Activated CD4-positive, CD25-positive, alpha-beta regulatory T cell treated with anti-CD3 and anti-CD28 coated beads, Interleukin-2, amount 50 U/mL, for 16 hours (primary cell): ENCODE measurements around the gene CPNE6.

Source experiments
- DNase-seq: peaks from one replicate; pipeline ENCODE4 v3.0.0-alpha.2; 2020; ENCODE audit warnings: low read depth, low spot score

CPNE6 gene

DNA sequence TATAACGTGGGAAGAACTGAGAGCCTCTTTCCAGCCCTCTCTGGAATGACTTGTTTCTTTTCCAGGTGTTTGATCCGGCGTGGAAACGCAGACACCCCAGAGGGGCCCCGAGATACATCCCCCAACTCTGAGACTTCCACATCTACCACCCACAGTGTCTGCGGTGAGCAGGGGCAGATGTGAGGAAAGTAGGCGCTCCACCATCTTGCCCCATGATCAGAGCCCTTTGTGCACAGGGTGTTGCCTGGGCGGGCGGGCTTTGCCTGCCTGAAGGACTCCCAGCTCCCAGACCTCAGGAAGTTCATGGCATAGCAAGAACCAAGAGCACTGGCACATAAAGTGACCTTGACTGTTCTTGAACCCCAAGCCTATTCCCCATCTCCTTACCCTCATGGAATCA is 16.7 kb upstream of the CPNE6 start:
- DNase-seq: no peak

DNA sequence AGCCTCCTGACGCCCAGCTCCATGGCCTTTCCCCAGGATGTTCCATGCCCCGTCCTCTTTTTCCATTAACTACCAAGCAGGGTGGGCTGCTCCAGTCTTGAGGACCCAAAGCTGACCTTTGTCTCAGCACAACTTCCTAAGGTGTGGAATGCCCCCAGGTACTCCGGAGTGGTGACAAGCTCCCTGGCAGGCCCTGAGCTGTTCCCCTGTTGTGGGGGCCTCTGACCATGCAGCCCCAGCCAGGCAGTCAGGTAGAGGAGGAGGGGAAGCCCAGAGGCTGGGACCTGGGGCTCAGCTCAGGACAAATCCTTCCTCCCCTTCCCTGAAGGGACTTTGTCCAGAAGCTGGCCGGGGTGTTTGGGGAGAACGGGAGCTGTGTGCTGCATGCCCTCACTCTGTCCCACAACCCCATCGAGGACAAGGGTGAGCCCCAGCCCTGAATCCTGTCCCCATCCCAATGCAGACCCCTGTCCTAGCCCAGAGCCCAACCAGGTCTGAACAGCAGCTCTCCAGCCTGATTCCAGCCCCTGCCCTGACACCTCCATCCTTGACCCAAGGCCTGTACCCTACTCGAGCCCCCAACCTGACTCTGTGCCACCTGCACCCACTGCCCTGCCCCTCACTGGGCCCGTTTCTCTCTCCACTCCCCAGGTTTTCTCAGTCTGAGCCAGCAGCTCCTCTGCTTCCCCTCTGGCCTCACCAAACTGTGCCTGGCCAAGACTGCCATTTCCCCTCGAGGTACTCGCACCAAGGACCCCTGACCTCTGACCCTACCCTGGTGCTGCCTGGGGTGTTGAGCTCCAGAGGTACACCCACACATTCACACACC is 15.2 kb upstream of the CPNE6 start:
- DNase-seq: no peak

DNA sequence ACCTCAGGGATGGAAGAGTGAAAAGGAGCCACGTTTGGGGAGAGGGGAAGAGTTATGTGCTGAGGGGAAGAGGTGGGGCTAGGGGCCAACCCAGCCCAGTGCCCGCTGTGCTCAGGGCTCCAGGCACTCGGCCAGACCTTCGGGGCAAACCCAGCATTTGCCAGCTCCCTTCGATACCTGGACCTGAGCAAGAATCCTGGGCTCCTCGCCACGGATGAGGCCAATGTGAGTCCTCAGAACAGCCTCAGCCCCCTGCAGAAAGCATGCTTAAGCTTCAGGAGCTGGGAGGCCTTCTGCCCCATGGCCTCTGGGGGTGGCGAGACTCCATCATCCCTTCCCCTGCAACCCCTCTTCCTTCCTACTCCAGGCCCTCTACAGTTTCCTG is 14.6 kb upstream of the CPNE6 start:
- DNase-seq: no peak

DNA sequence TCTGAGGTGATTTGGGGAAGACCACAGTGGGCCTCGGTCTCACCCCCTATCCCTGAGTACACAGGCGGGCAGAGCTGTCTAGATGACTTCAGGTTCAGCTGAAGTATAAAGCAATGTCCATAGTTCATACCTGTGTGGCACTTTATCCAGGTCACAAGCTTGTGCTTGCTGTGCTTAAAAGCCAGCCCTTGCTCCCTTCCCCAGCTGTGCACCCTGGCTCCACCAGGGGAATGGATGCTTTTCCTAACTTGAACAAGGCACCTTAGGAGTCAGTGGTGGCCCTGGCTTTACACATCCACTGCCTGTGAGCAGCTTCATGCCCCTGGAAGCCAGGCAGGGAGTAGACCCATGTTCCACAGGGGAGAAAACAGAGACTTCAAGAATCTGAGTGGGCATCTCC is 14.1 kb upstream of the CPNE6 start:
- DNase-seq: no peak

DNA sequence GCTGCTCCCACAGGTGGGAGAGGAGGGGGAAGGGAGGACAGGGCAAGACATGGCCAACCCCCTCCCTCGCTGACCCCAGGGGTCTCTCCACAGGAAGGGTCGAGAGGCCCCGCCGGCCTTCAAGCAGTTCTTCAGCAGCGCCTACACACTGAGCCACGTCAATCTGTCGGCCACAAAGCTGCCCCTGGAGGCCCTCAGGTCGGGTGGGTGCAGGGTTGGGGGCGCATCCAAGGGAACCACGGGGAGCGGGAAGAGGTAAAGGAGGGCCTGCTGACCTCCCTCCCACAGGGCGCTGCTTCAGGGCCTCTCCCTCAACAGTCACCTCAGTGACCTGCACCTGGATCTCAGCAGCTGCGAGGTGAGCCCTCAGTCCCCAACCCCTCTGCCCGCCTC is 13.5 kb upstream of the CPNE6 start:
- DNase-seq: no peak

DNA sequence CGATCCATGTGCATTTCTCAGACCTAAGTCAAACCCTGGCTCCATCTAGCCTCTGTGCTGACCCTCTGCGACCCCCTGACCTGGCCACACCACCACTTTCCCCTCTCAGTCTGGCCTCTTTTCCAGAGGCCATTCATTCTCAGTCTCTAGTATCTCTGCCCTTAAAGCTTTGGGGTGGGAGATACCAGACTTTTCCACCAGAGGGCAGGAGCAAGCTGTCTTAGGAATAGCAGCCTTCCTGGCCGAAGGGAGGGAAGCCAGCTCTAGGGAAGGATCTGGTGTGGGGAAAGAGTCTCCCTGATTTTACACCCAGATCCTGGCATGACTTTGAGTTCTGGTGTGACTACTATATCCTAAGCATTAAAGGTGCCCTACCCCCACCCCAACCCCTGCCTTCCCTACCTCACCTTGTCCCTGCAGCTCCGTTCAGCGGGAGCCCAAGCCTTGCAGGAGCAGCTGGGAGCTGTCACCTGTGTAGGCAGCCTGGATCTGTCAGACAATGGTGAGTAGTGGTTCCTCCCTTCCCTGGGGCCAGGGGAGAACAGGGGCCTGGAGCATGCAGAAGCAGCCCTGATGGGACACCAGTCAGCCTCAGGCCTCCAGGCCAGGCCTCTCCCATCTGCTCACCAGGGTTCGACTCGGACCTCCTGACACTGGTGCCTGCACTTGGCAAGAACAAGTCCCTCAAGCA is 13.0 kb upstream of the CPNE6 start:
- DNase-seq: no peak

DNA sequence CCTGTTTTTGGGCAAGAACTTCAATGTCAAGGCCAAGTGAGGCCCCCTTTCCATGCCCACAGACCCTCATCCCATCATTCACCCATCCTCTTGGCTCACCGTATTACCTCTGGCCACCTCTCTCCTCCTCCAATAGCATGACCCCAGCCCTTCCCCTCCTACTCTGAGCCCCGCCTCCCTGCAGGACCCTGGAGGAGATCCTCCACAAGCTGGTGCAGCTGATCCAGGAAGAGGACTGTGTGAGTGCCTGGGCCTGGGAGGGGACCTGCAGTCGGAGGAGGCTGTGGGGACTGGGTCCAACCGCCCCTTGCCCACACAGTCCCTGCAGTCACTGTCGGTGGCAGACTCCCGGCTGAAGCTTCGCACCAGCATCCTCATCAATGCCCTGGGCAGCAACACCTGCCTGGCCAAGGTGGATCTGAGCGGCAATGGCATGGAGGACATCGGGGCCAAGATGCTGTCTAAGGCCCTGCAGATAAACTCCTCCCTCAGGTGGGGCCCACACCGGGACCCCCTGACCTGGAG is 12.3 kb upstream of the CPNE6 start:
- DNase-seq: no peak

DNA sequence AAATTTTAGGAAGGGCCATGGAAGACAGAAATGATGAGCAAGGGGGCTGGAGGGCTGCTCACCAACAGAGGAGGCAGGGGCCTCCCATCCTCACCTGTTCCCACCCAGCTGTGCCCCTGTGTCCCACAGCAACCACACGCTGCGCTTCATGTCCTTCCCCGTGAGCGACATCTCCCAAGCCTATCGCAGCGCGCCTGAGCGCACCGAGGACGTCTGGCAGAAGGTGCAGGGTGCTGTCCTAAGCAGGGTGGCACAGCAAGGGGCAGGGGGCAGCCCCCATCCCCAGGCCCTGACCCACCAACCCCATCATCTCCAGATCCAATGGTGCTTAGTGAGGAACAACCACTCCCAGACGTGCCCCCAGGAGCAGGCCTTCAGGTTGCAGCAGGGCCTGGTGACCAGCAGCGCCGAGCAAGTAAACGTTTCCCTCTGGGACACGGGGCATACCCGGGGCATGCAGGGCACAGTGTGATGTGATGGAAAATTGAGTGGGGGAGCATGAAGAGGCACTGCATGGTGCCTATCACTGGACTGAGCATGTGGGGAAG is 11.4 kb upstream of the CPNE6 start:
- no peak for DNase-seq

DNA sequence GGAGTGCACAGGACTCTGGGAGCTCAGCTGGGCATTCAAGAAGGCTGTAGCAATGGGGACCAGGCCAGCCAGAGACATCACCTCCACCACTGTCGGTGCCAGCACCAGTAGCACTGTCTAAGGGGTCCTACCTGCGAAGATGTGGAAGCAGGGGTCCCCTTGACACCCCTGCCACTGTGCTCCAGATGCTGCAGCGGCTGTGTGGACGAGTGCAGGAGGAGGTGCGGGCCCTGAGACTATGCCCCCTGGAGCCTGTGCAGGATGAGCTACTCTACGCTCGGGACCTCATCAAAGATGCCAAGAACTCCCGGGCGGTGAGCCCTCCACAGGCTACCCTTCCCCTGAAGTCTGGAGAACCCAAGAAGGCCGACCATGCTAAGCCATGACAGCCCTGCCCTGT is 10.9 kb upstream of the CPNE6 start:
- DNase-seq: no peak

DNA sequence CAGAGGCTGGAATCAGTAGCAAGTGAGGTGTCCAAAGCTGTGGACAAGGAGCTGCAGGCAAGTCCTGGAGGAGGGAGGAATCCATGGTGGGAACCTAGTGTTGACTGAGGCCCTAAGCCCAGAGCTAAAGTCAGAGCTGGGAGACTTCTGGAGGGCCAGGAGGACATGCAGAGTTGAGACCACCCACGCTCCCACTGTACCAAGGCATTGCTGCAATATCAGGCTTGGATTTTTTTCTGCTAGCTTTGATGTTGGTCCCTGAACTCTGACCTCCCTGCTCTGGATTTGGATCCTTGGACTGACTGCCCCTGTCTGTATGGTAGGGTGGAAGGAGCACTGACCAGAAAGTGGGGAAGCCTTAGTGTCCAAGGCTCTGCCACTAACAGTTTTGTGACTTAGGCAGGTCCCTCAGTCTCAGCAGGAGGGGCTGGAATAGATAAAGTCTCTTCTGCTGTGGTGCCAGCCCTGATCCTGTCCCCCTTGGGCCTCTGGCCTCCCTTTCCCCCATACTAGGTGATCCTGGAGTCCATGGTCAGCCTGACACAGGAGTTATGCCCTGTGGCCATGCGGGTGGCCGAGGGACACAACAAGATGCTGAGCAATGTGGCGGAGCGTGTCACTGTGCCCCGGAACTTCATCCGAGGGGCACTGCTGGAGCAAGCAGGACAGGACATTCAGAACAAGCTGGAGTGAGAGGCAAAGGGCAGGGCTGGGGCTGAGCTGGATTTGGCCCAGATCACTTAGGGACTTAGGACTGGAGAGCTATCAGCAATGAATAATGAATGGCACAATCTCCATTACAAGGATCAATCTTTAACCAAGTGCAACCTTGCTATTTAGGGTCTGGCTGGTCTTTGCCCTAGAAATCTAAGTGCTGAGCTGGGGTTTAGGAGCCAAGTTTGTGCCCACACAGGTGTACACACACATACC is 10.1 kb upstream of the CPNE6 start:
- no peak for DNase-seq

DNA sequence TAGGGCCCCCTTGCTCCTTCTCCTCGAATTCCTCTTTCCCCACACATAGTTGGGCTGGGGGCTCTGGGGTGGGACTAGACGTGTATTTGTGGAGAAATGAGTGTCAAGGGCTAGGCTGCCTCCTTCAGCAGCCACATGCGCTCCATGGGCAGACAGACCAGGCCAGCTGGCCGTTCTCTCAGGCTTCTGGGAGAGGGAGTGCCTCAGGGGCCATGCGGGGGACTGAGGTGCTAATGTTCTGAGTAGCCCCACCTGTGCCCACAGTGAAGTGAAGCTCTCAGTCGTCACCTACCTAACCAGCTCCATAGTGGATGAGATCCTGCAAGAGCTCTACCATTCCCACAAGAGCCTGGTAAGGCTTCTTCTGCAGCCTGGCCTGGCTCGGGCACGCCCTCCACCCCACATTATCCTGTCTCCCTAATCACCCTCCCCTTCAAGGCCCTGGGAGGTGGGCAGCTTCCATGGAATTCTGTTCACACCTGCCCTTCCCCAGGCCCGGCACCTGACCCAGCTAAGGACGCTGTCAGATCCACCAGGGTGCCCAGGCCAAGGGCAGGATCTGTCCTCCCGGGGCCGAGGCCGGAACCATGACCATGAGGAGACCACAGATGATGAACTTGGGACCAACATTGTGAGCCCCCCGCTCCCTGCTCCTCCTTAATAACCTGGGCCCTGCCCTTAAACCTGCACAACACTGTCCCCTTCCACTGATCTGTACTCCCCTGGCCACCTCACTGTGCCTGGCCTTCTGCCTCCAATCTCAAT is 9.0 kb upstream of the CPNE6 start:
- no peak for DNase-seq

DNA sequence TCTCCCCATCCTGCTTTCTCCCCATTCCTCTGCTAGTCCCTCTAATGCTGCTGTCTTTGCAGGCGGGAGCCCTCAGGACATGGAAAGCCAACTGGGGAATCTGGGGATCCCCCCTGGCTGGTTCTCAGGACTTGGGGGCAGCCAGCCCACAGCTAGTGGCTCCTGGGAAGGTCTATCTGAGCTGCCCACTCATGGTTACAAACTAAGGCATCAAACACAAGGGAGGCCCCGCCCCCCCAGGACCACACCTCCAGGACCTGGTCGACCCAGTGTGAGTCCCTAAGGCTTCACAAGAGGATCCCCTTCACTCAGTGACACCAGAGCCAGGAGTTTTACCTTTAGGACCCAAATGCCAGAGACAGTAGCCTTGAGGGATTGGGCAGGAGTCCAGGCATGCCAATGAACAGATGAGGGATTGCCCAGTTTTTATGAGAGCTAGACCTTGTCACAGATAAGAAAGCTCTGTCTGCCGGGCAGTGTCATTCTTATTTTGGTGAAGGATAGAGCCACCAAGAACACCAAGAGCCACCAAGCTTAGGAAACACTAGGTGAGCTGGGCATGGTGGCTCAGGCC is 8.0 kb upstream of the CPNE6 start:
- no peak for DNase-seq

DNA sequence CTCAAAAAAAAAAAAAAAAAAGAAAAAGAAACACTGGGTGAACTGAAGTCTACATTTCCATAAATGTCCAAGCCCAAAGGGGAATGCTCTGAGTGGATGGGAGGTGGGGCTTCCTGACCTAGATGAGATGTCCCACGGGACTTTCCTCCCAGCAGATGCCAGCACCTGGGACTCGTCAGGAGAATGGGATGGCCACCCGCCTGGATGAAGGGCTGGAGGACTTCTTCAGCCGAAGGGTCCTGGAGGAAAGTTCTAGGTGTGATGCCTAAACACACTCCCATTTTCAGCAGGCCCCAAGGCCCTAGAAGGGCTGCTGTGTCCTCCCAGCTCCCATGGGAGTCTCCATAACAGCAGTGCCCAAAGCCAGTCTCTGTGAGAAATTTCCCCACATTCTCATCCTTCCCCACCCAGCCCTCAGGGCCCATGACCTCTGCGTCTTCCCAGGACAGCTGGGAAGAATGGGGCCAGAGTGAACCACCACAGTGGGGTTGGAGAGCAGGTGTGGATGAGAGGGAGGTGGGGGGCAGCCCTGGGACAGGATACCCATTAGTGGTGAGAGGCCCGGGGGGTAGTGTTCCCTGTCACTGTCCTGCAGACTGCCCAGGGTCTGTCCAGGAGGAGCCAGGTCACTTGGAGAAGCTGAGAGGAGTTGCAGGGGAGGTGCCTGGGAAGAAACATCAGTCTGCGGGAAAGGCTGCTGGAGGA is 7.1 kb upstream of the CPNE6 start:
- DNase-seq: no peak

DNA sequence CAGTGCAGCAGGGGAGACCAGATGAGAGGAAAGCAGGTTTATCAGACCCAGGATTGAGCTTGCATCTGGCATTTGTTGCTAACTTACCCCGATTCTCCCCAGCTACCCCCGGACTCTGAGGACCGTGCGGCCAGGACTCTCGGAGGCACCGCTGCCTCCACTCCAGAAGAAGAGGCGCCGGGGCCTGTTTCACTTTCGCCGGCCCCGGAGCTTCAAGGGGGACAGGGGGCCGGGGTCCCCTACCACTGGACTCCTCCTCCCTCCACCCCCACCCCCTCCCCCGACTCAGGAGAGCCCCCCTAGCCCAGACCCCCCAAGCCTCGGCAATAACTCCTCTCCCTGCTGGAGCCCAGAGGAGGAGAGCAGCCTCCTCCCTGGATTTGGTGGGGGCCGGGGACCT is 6.5 kb upstream of the CPNE6 start:
- DNase-seq: no peak

DNA sequence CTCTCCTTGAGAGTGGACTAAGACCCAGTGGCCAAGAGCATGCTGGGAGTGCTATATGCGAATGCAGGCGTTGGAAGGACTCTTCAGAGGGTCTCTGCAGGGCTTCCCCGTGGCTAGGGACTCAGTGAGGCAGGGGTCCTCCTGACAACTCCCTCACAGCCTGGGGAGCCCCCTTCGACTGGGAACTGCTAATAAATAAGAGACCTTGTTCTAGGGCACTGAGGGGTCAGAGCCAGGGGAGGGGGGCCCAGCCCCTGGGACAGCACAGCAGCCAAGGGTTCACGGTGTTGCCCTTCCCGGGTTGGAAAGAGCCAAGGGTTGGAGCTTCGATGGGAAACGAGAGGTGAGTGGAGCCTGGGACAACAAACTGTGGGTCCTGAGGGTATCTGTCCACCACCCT is 6.0 kb upstream of the CPNE6 start:
- no peak for DNase-seq

DNA sequence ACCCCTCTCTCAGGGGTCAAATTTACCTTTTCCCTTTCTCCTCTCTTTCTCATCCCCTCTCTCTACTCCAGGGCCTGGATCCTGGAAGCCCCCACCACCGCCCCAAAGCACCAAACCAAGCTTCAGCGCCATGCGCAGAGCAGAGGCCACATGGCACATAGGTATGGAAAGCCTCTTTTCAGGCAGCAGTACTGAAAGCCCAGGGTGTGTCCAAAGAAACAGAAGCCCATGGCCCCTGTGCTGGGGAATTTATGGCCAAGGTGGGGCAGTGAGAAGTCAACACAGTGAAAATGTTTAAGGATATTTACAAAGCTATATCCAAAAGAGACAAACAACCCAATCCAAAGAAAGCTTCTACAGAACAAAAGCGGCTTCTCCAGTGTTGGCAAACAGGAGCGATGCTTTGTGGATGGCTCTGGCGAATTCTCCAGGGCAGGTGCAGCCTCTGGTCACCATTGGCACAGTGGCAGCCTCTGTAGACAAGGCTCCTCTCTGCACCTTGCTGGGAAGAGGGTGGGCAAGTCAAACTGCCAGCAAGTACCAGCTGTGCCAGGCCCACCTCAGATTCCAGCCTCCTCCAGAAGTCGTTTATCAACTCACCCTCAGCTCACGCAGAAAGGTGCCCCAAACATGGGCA is 4.7 kb upstream of the CPNE6 start:
- no peak for DNase-seq

DNA sequence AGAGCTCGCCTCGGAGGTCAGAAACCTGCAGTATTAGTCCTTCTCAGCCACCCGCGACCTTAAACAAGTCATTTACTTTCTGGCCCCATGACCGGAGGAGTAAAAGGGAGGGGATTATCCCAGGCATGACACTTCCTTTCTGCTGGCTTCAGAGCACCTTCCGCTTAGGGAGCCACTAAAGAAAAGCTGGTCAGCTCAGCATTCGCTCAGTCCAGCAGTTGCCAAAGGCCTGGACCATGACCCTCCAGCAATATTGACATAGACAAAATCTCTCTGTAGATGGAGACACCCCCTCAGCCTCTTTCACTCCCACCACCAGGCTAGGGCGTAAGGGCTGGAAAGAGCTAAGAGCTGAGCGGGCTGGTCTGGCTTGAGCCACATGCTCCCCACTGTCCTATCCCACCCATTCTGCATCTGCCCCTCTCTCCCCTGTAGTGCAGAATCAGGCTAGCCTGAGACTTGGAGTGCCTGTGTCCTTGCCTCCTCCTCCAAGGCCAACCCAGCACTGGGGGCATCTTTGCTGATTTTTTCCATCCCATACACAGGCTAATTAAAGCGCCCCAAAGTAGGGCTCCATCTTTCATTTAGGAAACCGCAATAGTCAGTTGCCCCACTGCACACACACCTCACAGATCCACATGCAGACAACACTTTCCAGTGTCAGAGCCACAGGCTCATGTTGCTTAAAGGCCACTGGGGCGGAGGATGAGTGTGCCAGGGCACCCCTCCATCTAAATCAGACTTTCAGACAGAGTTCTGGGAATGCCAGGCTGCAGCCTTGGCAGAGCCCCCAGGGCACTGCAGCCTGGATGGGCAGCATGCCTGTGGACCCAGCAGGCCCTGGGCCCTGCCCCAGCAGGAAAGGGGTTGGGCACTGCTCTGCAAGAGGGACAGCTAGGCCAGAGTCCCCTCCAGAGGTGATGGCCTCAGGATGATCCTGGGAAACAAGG is 4.0 kb upstream of the CPNE6 start:
- no peak for DNase-seq

DNA sequence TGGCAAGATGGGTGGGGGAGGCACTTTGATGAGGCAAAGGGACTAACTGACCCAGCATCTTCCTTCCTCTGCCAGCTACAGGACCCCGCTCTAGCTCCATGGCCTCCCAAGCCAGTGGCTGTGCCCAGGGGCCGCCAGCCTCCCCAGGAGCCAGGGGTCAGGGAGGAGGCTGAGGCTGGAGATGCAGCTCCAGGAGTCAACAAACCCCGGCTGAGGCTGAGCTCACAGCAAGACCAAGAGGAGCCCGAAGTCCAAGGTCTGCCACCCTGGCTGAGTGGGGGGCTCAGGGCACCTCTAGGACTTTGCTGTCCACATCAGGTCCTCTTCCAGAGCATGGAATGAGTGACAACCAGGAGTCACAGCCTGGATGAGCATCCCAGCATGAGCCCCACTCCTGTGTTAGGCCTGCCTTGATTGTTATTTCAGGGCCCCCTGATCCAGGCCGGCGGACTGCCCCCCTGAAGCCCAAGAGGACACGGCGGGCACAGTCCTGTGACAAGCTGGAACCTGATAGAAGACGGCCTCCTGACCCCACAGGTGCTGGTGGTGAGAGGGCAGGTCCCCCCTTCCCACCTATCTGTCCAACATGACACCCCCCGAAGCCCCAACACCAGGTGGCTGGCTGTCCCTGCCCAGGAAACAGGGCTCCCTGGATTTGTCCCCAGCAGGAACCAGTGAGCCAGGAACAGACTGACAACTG is 2.5 kb upstream of the CPNE6 start:
- DNase-seq: no peak
